A673 (cell line): ENCODE measurements around the gene LDHAL6A. TPM values are rescaled to one million over a fixed set of nuclear protein-coding genes. Genes with fewer than 3 reads are reported as not detected.
"Not testable (repeated sequence)": the region's sequence is repeated elsewhere in the genome, so short reads cannot be mapped to it uniquely, and the experiment has no call there.

Experiments used
- Bru-seq: library from RNA; stranded (reverse); fragments of 400-500 nt; gene quantifications from one replicate; lab custom pipeline; 2021; lab: Mats Ljungman, UMichigan
- BruChase-seq, 2 experiments: library from RNA; stranded (reverse); fragments of 400-500 nt; gene quantifications; one replicate each; lab custom pipeline; 2021; lab: Mats Ljungman, UMichigan
- BruUV-seq: library from RNA; stranded (reverse); fragments of 400-500 nt; replicated peaks from 2 replicates; lab custom pipeline; 2021; lab: Mats Ljungman, UMichigan
- CTCF ChIA-PET: fragments of 300-600 bp; sonication (Branson Sonifier 250); formaldehyde crosslinking; loops from one replicate; lab custom pipeline; 2022; ENCODE audit warnings: antibody characterized with exemption; lab: Charles Lee
- POLR2A ChIA-PET: fragments of 300-600 bp; sonication (Branson Sonifier 250); formaldehyde crosslinking; loops from one replicate; lab custom pipeline; 2022; ENCODE audit warnings: antibody characterized with exemption; ENCODE audit not compliant: low non-redundant PET; lab: Charles Lee
- DNase-seq: peaks from one replicate; pipeline ENCODE4 v3.0.0-alpha.2; 2015; ENCODE audit warnings: low spot score
- H3K27ac ChIP-seq: fragments of 200-600 bp; sonication (generic); 2 replicates; pipeline ENCODE4 v1.5.1; 2016; ENCODE audit warnings: mixed run types, low read depth, mild to moderate bottlenecking, mixed read lengths, antibody characterized with exemption, low read length; ENCODE audit not compliant: poor library complexity, severe bottlenecking
- H3K27me3 ChIP-seq: fragments of 200-600 bp; sonication (generic); replicated peaks from 2 replicates; pipeline ENCODE4 v1.6.1; 2017; ENCODE audit warnings: mixed run types, low read depth, mild to moderate bottlenecking, mixed read lengths, antibody characterized with exemption, low read length; ENCODE audit not compliant: insufficient read depth, poor library complexity
- H3K36me3 ChIP-seq: fragments of 200-600 bp; sonication (generic); 2 replicates; pipeline ENCODE4 v1.6.1; 2016; ENCODE audit warnings: mixed run types, mild to moderate bottlenecking, mixed read lengths, antibody characterized with exemption, low read length; ENCODE audit not compliant: insufficient read depth, poor library complexity, severe bottlenecking
- H3K4me1 ChIP-seq: fragments of 200-600 bp; sonication (generic); 2 replicates; pipeline ENCODE4 v1.6.1; 2017; ENCODE audit warnings: mixed run types, mild to moderate bottlenecking, mixed read lengths, antibody characterized with exemption, low read length; ENCODE audit not compliant: insufficient read depth, poor library complexity, severe bottlenecking
- H3K4me3 ChIP-seq: fragments of 200-600 bp; sonication (generic); 2 replicates; pipeline ENCODE4 v1.5.1; 2016; ENCODE audit warnings: low read depth, mixed run types, mild to moderate bottlenecking, mixed read lengths, low read length; ENCODE audit not compliant: poor library complexity, severe bottlenecking
- H3K9me3 ChIP-seq: fragments of 200-600 bp; sonication (generic); 2 replicates; pipeline ENCODE4 v1.6.1; 2016; ENCODE audit warnings: mixed run types, low read depth, mild to moderate bottlenecking, mixed read lengths, antibody characterized with exemption, low read length; ENCODE audit not compliant: poor library complexity, severe bottlenecking
- CTCF ChIP-seq: fragments of 300-800, 200-600 bp; sonication (generic); conservative IDR thresholded peaks from 2 replicates; pipeline ENCODE4 v1.5.1; 2017; ENCODE audit warnings: low read depth, mild to moderate bottlenecking, antibody characterized with exemption, low read length, moderate library complexity, mixed read lengths
- EZH2 ChIP-seq: fragments of 200-600 bp; sonication (generic); IDR thresholded peaks from 2 replicates; pipeline ENCODE4 v1.6.1; 2017; ENCODE audit warnings: borderline replicate concordance, low read depth, mild to moderate bottlenecking, mixed read lengths, antibody characterized with exemption, low read length; ENCODE audit not compliant: poor library complexity, severe bottlenecking
- intact Hi-C: fragments of 100-400 bp; cut with micrococcal nuclease; formaldehyde crosslinking; loops from one replicate; pipeline ENCODE4 v1.10.0; 2022; ENCODE audit not compliant: unreplicated experiment
- long read RNA-seq: library from polyadenylated mRNA; stranded (forward); transcript quantifications from one replicate; pipeline ENCODE4 v2.0.0, GENCODE V29; 2022
- total RNA-seq: library from RNA; stranded (reverse); gene quantifications from 2 replicates; pipeline ENCODE4 v1.2.3, GENCODE V29; 2021

LDHAL6A gene
- not detected in 2 replicates for total RNA-seq
- not detected for Bru-seq, nascent RNA
- BruChase-seq, experiment 1, labeled RNA remaining after a 2-hour chase = not detected
- percentile 11 among the genes with signal in this experiment for BruChase-seq, experiment 2, labeled RNA remaining after a 6-hour chase
- long read RNA-seq = 0 reads

- ChIA-PET POLR2A (no interaction called here), CTCF (no interaction called here)
- no TSS peak for BruUV-seq
- TF ChIP-seq EZH2 (no peak), CTCF (no peak)
- no peak for DNase-seq
- intact Hi-C loops = no loop called here
- H3K9me3 ChIP-seq = no peaks in the 10 kb centered on the region
- H3K36me3 ChIP-seq = no peaks in the 10 kb centered on the region
- H3K4me3 ChIP-seq = no peak within 1 kb of the TSS
- no peaks in the 10 kb centered on the region for H3K4me1 ChIP-seq
- H3K27me3 ChIP-seq = no peaks in the 10 kb centered on the region
- no peak within 1 kb of the TSS for H3K27ac ChIP-seq
These were observed at the start of gene LDHAL6A for GRCh38 chr11:18455686-18456372. TSS of gene LDHAL6A (plus strand) at chr11:18455856. CDS start at chr11:18456681, 825 bp downstream.

GRCh38 chr11:18407400-18407799, 48.3 kb upstream of the LDHAL6A start:
- POLR2A ChIA-PET, H3K27me3 ChIP-seq, H3K4me1 ChIP-seq, H3K27ac ChIP-seq, H3K9me3 ChIP-seq, H3K4me3 ChIP-seq, DNase-seq, CTCF ChIA-PET, intact Hi-C loops: not testable (repeated sequence)
- H3K36me3 ChIP-seq = peaks cover 63% of the 10 kb centered on the region
- TSS peak; percentile 99 for BruUV-seq

- no peaks in the 10 kb centered on the region for H3K4me1 ChIP-seq
- BruUV-seq = no TSS peak
- POLR2A ChIA-PET = interaction anchor here (0.8 kb wide), 1 partner anchor 13 kb away, joined by 3 read pairs; no protein-coding TSS in a partner anchor
- H3K27me3 ChIP-seq = no peaks in the 10 kb centered on the region
- intact Hi-C loops = no loop called here
- CTCF ChIA-PET = no interaction called here
- H3K36me3 ChIP-seq = peaks cover 50% of the 10 kb centered on the region
- no peak overlapping the region for H3K4me3 ChIP-seq
- TF ChIP-seq CTCF = no peak
- TF ChIP-seq EZH2 = no peak
- H3K9me3 ChIP-seq = no peaks in the 10 kb centered on the region
- no peak overlapping the region for H3K27ac ChIP-seq
- DNase-seq = no peak
These were observed 46.9 kb upstream of the LDHAL6A start for GRCh38 chr11:18408558-18409291.
